OCI-M2 (cell line): ENCODE results near the gene TMTC1.

ENCODE experiments used
- DNase-seq: peaks from one replicate; lab custom pipeline; 2025; ENCODE audit not compliant: unreplicated experiment; lab: John Stamatoyannopoulos, UW

The TMTC1 gene

GRCh38 chr12:29781188-29781587, 2.6 kb downstream of the TMTC1 start:
- no peak for DNase-seq

DNA sequence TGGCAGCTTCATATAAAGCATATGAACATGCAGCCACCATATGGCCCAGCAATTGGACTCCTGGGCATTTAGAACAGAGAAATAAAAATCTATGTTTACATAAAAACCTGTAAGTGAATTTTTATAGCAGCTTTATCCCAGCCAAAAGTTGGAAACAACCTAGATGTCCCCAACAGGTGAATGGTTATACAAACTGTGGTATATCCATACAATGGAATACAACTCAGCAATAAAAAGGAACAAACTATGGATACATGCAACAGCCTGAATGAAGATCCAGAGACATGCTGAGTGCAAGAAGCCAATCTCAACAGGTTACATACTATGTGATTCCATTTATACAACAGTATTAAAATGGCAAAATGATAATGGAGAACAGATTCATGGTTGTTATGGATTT, 3.7 kb downstream of the TMTC1 start:
- DNase-seq, result no peak

GRCh38 chr12:29778531-29778930, 5.2 kb downstream of the TMTC1 start:
- no peak for DNase-seq

GRCh38 chr12:29773076-29773475, 10.7 kb downstream of the TMTC1 start:
- DNase-seq, result no peak

GRCh38 chr12:29771786-29772185, 12.0 kb downstream of the TMTC1 start:
- no peak for DNase-seq

- DNase-seq, result no peak
Measured at GRCh38 chr12:29771165-29771564, 12.6 kb downstream of the TMTC1 start.

- DNase-seq, result no peak
Measured at GRCh38 chr12:29769162-29769858, 14.4 kb downstream of the TMTC1 start.

GRCh38 chr12:29768372-29768771, 15.4 kb downstream of the TMTC1 start:
- DNase-seq, result no peak

GRCh38 chr12:29763301-29763683, 20.4 kb downstream of the TMTC1 start:
- no peak for DNase-seq

- DNase-seq, result no peak
Measured at GRCh38 chr12:29762637-29763300, 21.0 kb downstream of the TMTC1 start.

DNA sequence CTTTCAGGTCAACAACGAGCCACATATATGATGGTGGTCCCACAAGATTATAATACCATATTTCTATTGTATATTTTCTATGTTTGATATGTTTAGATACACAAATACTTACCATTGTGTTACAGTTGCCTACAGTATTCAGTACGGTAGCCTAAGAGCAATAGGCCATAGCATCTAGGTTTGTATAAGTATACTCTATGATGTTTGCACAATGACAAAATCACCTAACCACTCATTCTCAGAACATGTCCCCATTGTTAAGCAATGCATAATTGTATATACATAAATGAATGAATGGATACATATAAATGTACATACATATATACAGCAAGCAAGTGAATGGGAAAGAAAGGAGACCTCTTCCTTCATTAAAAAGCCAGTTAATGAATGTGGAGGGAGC, 23.8 kb downstream of the TMTC1 start:
- DNase-seq, result no peak

DNA sequence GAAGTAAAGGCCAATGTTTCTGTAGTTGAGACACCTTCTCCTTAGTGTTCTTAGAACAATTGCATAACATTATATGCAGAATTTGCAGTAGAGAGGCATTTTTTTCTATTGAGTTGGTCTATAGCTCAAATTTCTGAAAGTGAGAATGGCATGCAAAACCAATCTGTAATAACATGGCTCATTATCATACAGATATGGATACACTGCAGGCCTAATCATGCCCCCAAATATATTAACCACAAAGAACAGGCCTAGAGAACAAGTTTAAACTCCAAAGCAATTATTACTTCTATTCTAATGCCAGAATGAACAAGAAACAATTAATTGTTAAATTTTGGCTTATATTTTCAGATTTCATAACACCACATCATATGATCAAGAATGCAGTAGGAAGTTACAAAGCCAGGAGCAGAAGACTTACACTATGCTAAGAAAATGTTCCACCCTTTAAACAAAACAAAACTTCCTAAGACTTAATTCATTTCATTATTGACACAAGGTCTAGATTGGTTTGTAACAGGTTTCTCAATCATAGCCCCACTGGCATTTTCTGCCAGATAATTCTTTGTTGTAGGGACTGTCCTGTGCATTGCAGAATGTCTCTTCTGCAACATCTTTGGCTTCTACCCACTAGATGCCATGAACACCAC, 26.9 kb downstream of the TMTC1 start:
- no peak for DNase-seq

DNA sequence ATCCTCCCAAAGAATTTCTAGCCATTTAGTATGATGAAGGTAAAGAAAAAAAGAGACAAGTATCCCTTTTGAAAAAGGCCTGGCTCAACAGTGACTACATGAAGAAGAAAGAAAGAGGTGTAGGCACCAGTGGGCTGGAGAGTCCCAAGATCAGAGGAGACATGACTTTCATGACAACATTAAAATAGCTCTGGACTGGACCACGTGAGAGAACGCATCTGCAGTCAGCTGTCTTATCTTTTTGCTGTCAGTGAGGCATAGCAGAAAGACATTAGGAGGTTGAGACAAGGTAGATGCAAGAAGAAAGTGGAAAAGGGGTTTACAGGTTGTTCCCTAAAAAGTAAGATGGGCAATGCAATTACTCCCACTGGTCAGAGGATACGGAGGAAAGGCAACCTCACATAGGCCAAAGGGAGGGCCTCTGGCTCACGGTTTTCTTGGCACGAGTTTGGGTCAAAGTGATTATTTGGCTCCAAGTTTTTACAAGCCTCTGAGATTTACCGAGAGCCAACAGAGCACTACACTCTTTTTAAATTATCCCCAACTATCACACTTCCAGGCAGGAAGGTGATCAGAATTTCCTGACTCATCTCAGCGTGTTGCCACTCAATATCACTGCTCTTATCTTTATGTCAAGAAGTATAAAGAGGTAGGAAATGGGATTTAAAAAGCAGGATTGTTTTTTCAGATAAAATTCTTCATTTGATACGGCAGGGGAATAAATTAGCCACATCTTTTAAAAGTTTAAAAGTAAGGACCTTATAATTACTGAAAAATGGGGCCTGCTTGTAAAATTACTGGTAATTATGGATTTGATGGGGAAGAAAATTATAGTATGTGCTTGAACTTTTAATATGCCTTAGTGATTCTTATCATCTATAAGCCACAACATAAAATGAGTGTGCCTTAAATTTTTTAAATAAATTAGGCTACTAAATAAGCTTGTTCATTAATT, 29.2 kb downstream of the TMTC1 start:
- no peak for DNase-seq

- DNase-seq, result no peak
Measured at GRCh38 chr12:29752121-29752520, 31.6 kb downstream of the TMTC1 start.

DNA sequence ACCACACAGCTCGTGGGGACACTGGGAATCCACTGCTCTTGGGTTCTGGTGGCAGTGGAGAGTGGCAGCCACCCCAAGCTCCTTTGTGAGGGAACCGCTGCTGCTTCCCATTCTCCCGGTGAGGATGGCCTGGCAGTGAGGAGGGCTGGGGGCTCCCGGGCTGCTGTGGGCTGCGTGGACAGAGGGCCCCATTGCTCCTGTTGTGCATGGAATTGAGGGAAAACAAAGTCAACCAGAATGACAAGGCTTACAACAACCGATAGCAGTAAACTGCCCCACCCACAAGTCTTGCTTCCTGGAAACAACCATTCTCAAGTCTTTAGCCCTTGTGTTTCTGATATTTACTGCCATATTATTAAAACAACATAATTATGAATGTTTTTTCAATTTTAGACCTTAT, 32.1 kb downstream of the TMTC1 start:
- no peak for DNase-seq

DNA sequence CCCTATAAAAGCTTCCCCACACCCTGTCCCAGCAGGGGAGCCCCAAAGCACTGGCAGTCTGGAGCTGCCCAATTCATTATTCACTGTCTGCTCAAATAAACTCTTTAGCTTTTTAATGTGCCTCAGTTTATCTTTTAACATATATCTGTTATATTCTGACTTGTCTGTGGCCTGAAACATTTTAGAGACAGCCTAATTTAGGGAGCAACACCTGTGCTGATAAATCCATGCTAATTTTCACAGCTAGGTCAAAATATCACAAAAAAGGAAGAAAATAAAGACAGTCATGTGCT, 32.9 kb downstream of the TMTC1 start:
- DNase-seq, result no peak

DNA sequence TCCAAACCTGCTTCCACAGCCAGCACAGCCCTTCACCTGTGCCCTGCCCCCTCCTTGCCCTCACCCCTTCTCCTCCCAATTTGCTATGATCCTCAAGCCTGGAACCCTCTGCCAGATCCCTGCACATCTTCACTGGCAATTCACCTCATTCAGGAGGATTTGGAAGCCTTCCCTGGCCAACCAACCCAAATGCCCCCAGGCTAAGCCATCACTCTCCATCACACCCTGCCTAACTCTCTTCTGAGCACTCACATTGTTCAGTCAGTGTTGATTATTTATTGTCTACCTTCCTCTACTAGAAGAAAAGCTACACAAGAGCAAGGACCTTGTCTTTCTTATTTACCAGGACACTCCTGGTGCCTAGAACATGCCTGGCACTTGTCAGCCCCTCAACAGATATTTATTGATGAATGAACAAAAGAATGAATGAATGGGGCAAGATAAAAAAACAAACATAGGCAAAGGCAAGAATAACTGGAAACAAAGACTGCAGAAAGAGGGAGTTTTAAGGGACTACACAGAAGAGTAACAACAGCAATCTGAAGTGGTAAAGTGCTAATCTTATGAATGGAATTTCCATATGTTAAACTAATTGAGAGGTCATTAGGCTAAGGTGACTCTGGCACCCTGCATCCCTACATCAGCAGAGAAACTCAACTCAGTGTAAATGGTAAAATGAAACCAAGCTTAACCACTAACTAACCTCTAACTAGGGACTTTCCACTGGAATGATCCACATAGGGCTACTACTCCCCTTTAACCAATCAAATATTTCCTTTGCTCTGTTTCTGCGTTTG, 33.4 kb downstream of the TMTC1 start:
- no peak for DNase-seq

- no peak for DNase-seq
Measured at GRCh38 chr12:29744365-29744764, 39.4 kb downstream of the TMTC1 start.

DNA sequence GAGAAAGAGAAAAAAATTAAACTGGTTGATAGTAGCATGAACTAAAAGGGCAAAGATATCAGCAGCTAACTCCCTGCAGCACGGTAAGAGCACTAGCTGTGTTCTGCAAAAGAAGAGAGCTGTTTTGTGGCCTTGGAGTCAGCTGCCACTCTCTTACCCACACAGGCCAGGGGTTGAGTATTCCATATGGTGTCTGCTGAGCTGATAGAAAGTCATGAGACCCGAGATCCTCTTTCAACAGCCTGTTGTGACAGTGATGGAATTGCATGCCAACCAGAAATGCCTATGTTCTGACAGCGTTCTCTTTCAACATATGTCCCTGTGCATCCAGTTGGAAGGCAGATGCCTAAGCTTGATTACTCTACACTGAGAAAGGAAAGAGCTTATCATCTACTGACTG, 39.9 kb downstream of the TMTC1 start:
- DNase-seq, result no peak

GRCh38 chr12:29743077-29743476, 40.7 kb downstream of the TMTC1 start:
- no peak for DNase-seq

- DNase-seq, result no peak
Measured at GRCh38 chr12:29742646-29743045, 41.1 kb downstream of the TMTC1 start.
